ENCODE measurements around the gene CEP43. TPM values are rescaled to one million over a fixed set of nuclear protein-coding genes. Genes with fewer than 3 reads are reported as not detected.

CEP43 gene
- total RNA-seq (2021) = 18.1 and 19.7 TPM in 2 replicates
- percentile 69 among the genes with signal in this experiment for Bru-seq, nascent RNA
- BruChase-seq, experiment 1, labeled RNA remaining after a 2-hour chase = percentile 80 among the genes with signal in this experiment
- percentile 73 among the genes with signal in this experiment for BruChase-seq, experiment 2, labeled RNA remaining after a 6-hour chase
- long read RNA-seq, full-length matches to known transcripts = 25 of 35 reads
- long read RNA-seq, partial matches to known transcripts = 1 of 35 reads
- long read RNA-seq, other reads (novel, unspliced or antisense) = 9 of 35 reads

DNA sequence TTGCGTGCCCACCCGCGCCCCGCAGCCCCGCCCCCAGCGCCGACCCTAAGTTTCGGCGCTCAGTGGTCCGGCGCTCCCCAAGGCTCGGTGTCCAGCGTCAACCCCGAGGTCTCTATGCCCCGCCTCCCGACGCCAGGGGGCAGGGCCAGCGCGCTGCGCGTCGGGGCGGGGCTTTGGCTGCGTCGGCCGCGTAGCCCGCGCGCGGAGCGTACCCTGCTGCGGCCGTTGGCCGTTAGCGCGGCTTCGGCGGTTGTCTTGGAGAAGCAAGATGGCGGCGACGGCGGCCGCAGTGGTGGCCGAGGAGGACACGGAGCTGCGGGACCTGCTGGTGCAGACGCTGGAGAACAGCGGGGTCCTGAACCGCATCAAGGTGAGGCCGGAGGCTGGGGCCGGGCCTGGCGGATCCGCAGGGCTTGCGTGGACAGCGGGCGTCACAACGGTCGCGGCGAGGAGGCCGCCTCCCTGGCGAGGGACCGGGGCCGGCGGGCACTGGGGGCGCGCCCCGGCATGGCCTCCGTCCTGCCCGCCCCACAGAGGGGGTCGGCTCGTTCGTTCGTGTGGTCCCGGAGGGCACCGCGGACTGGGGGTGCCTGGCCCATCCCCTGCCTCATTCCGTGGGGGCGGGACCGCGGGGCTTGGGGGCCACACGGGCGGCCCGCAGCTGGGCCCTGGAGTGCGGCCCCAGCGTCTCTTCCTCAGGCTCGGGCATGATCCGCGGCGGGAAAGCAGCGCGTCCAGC lies at the start of gene CEP43:
Gene CEP43 (plus strand): TSS at position 253 of the 739 bp plus-strand sequence. CDS start 16 bp downstream, at position 269.
- DNase-seq = peak; percentile 77 to 89
- POLR2A ChIA-PET (ENCODE audit: unreplicated experiment) = no interaction called here

DNA sequence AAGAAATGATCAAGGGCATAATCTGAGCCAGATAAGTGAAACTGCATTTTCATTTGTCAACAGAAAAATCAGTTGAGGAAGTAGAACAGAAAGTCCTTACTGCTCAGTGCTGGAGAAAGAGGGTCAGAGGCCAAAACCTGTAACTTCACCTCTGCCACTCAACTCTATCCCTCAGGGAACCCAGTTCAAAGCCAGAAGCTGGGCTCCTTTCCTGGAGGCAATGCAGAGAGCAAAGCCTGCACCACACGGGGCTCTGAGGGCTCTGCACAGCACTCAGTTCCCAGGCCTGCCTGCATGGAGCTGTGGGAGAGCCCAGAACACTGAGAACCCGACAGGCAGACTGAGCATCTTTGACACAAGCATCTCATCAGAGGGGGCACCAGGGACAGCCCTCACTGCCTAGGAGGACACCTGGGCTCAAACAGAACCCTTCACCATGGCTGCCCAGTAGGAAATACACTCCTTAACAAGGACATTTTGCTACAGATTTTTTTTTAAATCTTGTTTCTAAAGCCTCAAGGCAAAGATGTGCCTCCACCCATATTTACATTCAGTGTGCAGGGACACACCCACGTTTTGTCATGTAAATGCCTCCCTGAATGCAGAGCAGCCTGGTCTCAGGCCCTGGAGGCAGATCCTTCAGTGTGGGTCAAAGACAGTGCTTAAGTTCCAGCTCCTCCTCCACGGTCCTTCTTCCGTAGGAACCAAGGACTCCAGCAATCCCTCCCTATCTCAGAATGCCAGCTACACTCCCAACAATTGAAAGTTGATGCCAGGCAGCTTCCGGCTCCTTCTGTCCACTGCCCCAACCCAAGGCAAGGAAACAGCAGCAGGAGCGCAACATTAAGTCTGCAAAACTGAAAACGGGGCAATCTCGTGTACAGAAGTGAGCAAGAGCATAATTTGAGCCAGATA lies 49.4 kb upstream of the CEP43 start:
- POLR2A ChIA-PET (ENCODE audit: unreplicated experiment) = no interaction called here
- DNase-seq = no peak
- H3K27ac ChIP-seq = no peak overlapping the region
- no peaks in the 10 kb centered on the region for H3K79me2 ChIP-seq (ENCODE audit: low read depth)
- H3K9me3 ChIP-seq (ENCODE audit: insufficient read depth, low read depth) = no peaks in the 10 kb centered on the region
- 0 out of 2 replicates have a peak, but pooled peaks cover 8% of the 10 kb centered on the region for H3K4me1 ChIP-seq (replicated peaks; ENCODE audit: insufficient read depth)
- intact Hi-C loops (cut with micrococcal nuclease; ENCODE audit: unreplicated experiment) = no loop called here
- H3K4me2 ChIP-seq = no peak overlapping the region
- TF ChIP-seq EZH2 (IDR thresholded peaks at IDR 0.05; ENCODE audit: low read depth) = no peak
- TF ChIP-seq, protein P1, sequence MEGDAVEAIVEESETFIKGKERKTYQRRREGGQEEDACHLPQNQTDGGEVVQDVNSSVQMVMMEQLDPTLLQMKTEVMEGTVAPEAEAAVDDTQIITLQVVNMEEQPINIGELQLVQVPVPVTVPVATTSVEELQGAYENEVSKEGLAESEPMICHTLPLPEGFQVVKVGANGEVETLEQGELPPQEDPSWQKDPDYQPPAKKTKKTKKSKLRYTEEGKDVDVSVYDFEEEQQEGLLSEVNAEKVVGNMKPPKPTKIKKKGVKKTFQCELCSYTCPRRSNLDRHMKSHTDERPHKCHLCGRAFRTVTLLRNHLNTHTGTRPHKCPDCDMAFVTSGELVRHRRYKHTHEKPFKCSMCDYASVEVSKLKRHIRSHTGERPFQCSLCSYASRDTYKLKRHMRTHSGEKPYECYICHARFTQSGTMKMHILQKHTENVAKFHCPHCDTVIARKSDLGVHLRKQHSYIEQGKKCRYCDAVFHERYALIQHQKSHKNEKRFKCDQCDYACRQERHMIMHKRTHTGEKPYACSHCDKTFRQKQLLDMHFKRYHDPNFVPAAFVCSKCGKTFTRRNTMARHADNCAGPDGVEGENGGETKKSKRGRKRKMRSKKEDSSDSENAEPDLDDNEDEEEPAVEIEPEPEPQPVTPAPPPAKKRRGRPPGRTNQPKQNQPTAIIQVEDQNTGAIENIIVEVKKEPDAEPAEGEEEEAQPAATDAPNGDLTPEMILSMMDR (conservative IDR thresholded peaks at IDR 0.05) = no peak
- H3K27me3 ChIP-seq (ENCODE audit: insufficient read depth, low read depth) = no peaks in the 10 kb centered on the region
- no TSS peak for BruUV-seq (replicated peaks)
- H4K20me1 ChIP-seq (ENCODE audit: insufficient read depth) = no peaks in the 10 kb centered on the region
- H3K36me3 ChIP-seq (ENCODE audit: low read depth) = no peaks in the 10 kb centered on the region
- no peaks in the 10 kb centered on the region for H3F3A ChIP-seq (ENCODE audit: insufficient read depth, low read depth)
- no peaks in the 10 kb centered on the region for H3K9me2 ChIP-seq (ENCODE audit: insufficient read depth)
- H2AFZ ChIP-seq = no peak overlapping the region
- CTCF ChIA-PET = no interaction called here
- H3K4me3 ChIP-seq = no peak overlapping the region

More for the DNA sequence above, at the start of gene CEP43:
- Histone ChIP-seq H3K4me1 (replicated peaks; ENCODE audit: insufficient read depth) (peaks cover 16% of the 10 kb centered on the region), H3K27me3 (ENCODE audit: insufficient read depth, low read depth) (no peaks in the 10 kb centered on the region), H3K9me3 (ENCODE audit: insufficient read depth, low read depth) (no peaks in the 10 kb centered on the region), H4K20me1 (ENCODE audit: insufficient read depth) (peaks cover 6% of the 10 kb centered on the region), H3K36me3 (ENCODE audit: low read depth) (peaks cover 15% of the 10 kb centered on the region; the same call in 1 of the 2 replicates), H3K4me2 (peak within 1 kb of the TSS; percentile 96), H3K27ac (no peak within 1 kb of the TSS), H3K79me2 (ENCODE audit: low read depth) (peaks cover 61% of the 10 kb centered on the region), H3K9me2 (ENCODE audit: insufficient read depth) (no peaks in the 10 kb centered on the region), H2AFZ (peak within 1 kb of the TSS; percentile 95), H3K4me3 (peak within 1 kb of the TSS; percentile 98), H3F3A (ENCODE audit: insufficient read depth, low read depth) (no peaks in the 10 kb centered on the region; the same call in 1 of the 2 replicates)
- no peak for TF ChIP-seq EZH2 (IDR thresholded peaks at IDR 0.05; ENCODE audit: low read depth)
- TF ChIP-seq, protein P1 (conservative IDR thresholded peaks at IDR 0.05) = no peak
- no TSS peak for BruUV-seq (replicated peaks)
- CTCF ChIA-PET = no interaction called here
- intact Hi-C loops (cut with micrococcal nuclease; ENCODE audit: unreplicated experiment) = loop anchor here (2.0 to 10.0 kb wide), 4 partner anchors 43 to 617 kb away; partner anchors contain the start of genes MPC1, RNASET2 and RPS6KA2

- H3K9me2 ChIP-seq (ENCODE audit: insufficient read depth) = no peaks in the 10 kb centered on the region
- H3K4me1 ChIP-seq (replicated peaks; ENCODE audit: insufficient read depth) = 0 out of 2 replicates have a peak, but pooled peaks cover 8% of the 10 kb centered on the region
- H3F3A ChIP-seq (ENCODE audit: insufficient read depth, low read depth) = no peaks in the 10 kb centered on the region
- TF ChIP-seq, protein P1 (conservative IDR thresholded peaks at IDR 0.05) = no peak
- TF ChIP-seq EZH2 (IDR thresholded peaks at IDR 0.05; ENCODE audit: low read depth) = no peak
- H2AFZ ChIP-seq = no peak overlapping the region
- H3K4me2 ChIP-seq = no peak overlapping the region
- no peaks in the 10 kb centered on the region for H3K9me3 ChIP-seq (ENCODE audit: insufficient read depth, low read depth)
- ChIA-PET POLR2A (ENCODE audit: unreplicated experiment) (no interaction called here), CTCF (no interaction called here)
- no peaks in the 10 kb centered on the region for H3K36me3 ChIP-seq (ENCODE audit: low read depth)
- H3K79me2 ChIP-seq (ENCODE audit: low read depth) = no peaks in the 10 kb centered on the region
- H3K4me3 ChIP-seq = no peak overlapping the region
- H3K27ac ChIP-seq = no peak overlapping the region
- no peak for DNase-seq
- no peaks in the 10 kb centered on the region for H3K27me3 ChIP-seq (ENCODE audit: insufficient read depth, low read depth)
- H4K20me1 ChIP-seq (ENCODE audit: insufficient read depth) = no peaks in the 10 kb centered on the region
- intact Hi-C loops (cut with micrococcal nuclease; ENCODE audit: unreplicated experiment) = no loop called here
- no TSS peak for BruUV-seq (replicated peaks)
These were observed 48.8 kb upstream of the CEP43 start for GRCh38 chr6:166950443-166950821.
